GM23338 (cell line): ENCODE results near the gene OR6V1. TPM values are rescaled to one million over a fixed set of nuclear protein-coding genes. Genes with fewer than 3 reads are reported as not detected.

Experiments used
- ATAC-seq: fragments of 200-7000 bp; cut with Tn5 transposase; 3 replicates; pipeline ENCODE4 v1.9.1; 2020
- DNase-seq: peaks from one replicate; pipeline ENCODE4 v3.0.0-alpha.2; 2015; ENCODE audit warnings: low spot score
- H2AFZ ChIP-seq: fragments of 200-600 bp; sonication (generic); 2 replicates; pipeline ENCODE4 v1.8.0; 2016; ENCODE audit warnings: antibody characterized with exemption, mild to moderate bottlenecking, moderate library complexity
- H3F3A ChIP-seq: fragments of 200-600 bp; sonication (generic); replicated peaks from 2 replicates; pipeline ENCODE4 v1.8.0; 2017; ENCODE audit warnings: antibody characterized with exemption, mixed run types, low read depth
- H3K27ac ChIP-seq: fragments of 200-600 bp; sonication (generic); 2 replicates; pipeline ENCODE4 v1.6.1; 2016; ENCODE audit warnings: low read depth
- H3K27me3 ChIP-seq: fragments of 200-600 bp; sonication (generic); 2 replicates; pipeline ENCODE4 v1.8.0; 2016; ENCODE audit warnings: mild to moderate bottlenecking, mixed run types, moderate library complexity; ENCODE audit not compliant: insufficient read depth
- H3K36me3 ChIP-seq: fragments of 200-600 bp; sonication (generic); 2 replicates; pipeline ENCODE4 v1.8.0; 2016; ENCODE audit warnings: mild to moderate bottlenecking; ENCODE audit not compliant: insufficient read depth
- H3K4me1 ChIP-seq: fragments of 200-600 bp; sonication (generic); 2 replicates; pipeline ENCODE4 v1.8.0; 2016; ENCODE audit warnings: mild to moderate bottlenecking, moderate library complexity; ENCODE audit not compliant: insufficient read depth
- H3K4me2 ChIP-seq: fragments of 200-600 bp; sonication (generic); 2 replicates; pipeline ENCODE4 v1.7.1; 2017; ENCODE audit warnings: mixed run types
- H3K4me3 ChIP-seq: fragments of 200-600 bp; sonication (generic); 2 replicates; pipeline ENCODE4 v1.6.1; 2016; ENCODE audit warnings: mixed run types
- H3K79me2 ChIP-seq: fragments of 200-600 bp; sonication (generic); replicated peaks from 2 replicates; pipeline ENCODE4 v1.8.0; 2017; ENCODE audit warnings: mild to moderate bottlenecking; ENCODE audit not compliant: insufficient read depth
- H3K9me2 ChIP-seq: fragments of 200-600 bp; sonication (generic); 2 replicates; pipeline ENCODE4 v1.8.0; 2017; ENCODE audit not compliant: insufficient read depth
- H4K20me1 ChIP-seq: fragments of 200-600 bp; sonication (generic); replicated peaks from 2 replicates; pipeline ENCODE4 v1.8.0; 2017; ENCODE audit warnings: mild to moderate bottlenecking; ENCODE audit not compliant: insufficient read depth
- H3K27ac Mint-ChIP-seq: 2 replicates; pipeline ENCODE4 v1.8.0; 2020; ENCODE audit warnings: inconsistent platforms, mild to moderate bottlenecking, moderate library complexity, mixed read lengths
- H3K27me3 Mint-ChIP-seq: 3 replicates; pipeline ENCODE4 v1.8.0; 2022; ENCODE audit warnings: low read depth, mild to moderate bottlenecking, moderate library complexity, mixed read lengths, inconsistent platforms; ENCODE audit not compliant: insufficient read depth, poor library complexity
- H3K36me3 Mint-ChIP-seq: 3 replicates; pipeline ENCODE4 v1.8.0; 2021; ENCODE audit warnings: low read depth, mild to moderate bottlenecking, inconsistent platforms, moderate library complexity, mixed read lengths
- H3K4me1 Mint-ChIP-seq: 3 replicates; pipeline ENCODE4 v1.8.0; 2020; ENCODE audit warnings: mild to moderate bottlenecking, inconsistent platforms, mixed read lengths
- H3K4me3 Mint-ChIP-seq: 3 replicates; pipeline ENCODE4 v1.8.0; 2021; ENCODE audit warnings: moderate library complexity, mild to moderate bottlenecking, inconsistent platforms, mixed read lengths
- H3K9me3 Mint-ChIP-seq: 3 replicates; pipeline ENCODE4 v1.8.0; 2020; ENCODE audit warnings: moderate library complexity, mild to moderate bottlenecking, inconsistent platforms, mixed read lengths
- CREB1 ChIP-seq: fragments of 250-450 bp; sonication (Bioruptor Pico); IDR thresholded peaks from 2 replicates; pipeline ENCODE4 v1.5.0; 2020; ENCODE audit warnings: low read depth, mild to moderate bottlenecking, moderate library complexity
- EZH2 ChIP-seq: fragments of 200-600 bp; sonication (generic); IDR thresholded peaks from one replicate; pipeline ENCODE4 v1.8.0; 2017; ENCODE audit warnings: antibody characterized with exemption, mild to moderate bottlenecking, low read depth; ENCODE audit not compliant: unreplicated experiment
- JUNB ChIP-seq: IDR thresholded peaks from one replicate; pipeline ENCODE4 v1.6.1; 2016; ENCODE audit warnings: antibody characterized with exemption; ENCODE audit not compliant: unreplicated experiment
- POLR2AphosphoS5 ChIP-seq: IDR thresholded peaks from 2 replicates; pipeline ENCODE4 v1.6.1; 2016; ENCODE audit warnings: antibody characterized with exemption, low read depth
- ZNF331 ChIP-seq: fragments of 250-450 bp; sonication (Bioruptor Pico); IDR thresholded peaks from 2 replicates; pipeline ENCODE4 v1.5.0; 2020; ENCODE audit warnings: low read depth, mild to moderate bottlenecking, moderate library complexity
- polyA plus RNA-seq: library from polyadenylated mRNA; unstranded; fragments of >200 nt; fragmentation: Nextera tagmentation; extraction: Ambion mirVana; gene quantifications from 2 replicates; pipeline ENCODE4 v1.2.1, GENCODE V29; 2016
- total RNA-seq: library from RNA; depleted of rRNA; stranded (reverse); fragments of >200 nt; shearing (Covaris generic); gene quantifications from 2 replicates; pipeline ENCODE4 v1.2.3, GENCODE V29; 2014
- TF ChIP-seq, protein P1 (sequence below): fragments of 250-450 bp; sonication (Bioruptor Pico); IDR thresholded peaks from 2 replicates; pipeline ENCODE4 v1.5.0; 2020; ENCODE audit warnings: mild to moderate bottlenecking, moderate library complexity
- TF ChIP-seq, protein P2 (sequence below), 2 experiments: fragments of 200-600 bp in 1 of 2; sonication (generic) in 1 of 2; conservative IDR thresholded peaks; 2 replicates each; pipeline versions ENCODE4 v1.5.1 to v1.6.1; 2016 to 2017; ENCODE audit warnings: antibody characterized with exemption in 2 of 2, low read depth in 2 of 2, mild to moderate bottlenecking in 2 of 2, moderate library complexity in 1 of 2

The OR6V1 gene
- total and polyA plus RNA-seq, 2 experiments from 2014 or later = not detected

GRCh38 chr7:143025371-143025770 lies 26.8 kb upstream of the OR6V1 start:
- no peak overlapping the region for H3K4me3 ChIP-seq
- H2AFZ ChIP-seq = no peak overlapping the region
- no peaks in the 10 kb centered on the region for H3K4me1 Mint-ChIP-seq
- TF ChIP-seq, protein P1, sequence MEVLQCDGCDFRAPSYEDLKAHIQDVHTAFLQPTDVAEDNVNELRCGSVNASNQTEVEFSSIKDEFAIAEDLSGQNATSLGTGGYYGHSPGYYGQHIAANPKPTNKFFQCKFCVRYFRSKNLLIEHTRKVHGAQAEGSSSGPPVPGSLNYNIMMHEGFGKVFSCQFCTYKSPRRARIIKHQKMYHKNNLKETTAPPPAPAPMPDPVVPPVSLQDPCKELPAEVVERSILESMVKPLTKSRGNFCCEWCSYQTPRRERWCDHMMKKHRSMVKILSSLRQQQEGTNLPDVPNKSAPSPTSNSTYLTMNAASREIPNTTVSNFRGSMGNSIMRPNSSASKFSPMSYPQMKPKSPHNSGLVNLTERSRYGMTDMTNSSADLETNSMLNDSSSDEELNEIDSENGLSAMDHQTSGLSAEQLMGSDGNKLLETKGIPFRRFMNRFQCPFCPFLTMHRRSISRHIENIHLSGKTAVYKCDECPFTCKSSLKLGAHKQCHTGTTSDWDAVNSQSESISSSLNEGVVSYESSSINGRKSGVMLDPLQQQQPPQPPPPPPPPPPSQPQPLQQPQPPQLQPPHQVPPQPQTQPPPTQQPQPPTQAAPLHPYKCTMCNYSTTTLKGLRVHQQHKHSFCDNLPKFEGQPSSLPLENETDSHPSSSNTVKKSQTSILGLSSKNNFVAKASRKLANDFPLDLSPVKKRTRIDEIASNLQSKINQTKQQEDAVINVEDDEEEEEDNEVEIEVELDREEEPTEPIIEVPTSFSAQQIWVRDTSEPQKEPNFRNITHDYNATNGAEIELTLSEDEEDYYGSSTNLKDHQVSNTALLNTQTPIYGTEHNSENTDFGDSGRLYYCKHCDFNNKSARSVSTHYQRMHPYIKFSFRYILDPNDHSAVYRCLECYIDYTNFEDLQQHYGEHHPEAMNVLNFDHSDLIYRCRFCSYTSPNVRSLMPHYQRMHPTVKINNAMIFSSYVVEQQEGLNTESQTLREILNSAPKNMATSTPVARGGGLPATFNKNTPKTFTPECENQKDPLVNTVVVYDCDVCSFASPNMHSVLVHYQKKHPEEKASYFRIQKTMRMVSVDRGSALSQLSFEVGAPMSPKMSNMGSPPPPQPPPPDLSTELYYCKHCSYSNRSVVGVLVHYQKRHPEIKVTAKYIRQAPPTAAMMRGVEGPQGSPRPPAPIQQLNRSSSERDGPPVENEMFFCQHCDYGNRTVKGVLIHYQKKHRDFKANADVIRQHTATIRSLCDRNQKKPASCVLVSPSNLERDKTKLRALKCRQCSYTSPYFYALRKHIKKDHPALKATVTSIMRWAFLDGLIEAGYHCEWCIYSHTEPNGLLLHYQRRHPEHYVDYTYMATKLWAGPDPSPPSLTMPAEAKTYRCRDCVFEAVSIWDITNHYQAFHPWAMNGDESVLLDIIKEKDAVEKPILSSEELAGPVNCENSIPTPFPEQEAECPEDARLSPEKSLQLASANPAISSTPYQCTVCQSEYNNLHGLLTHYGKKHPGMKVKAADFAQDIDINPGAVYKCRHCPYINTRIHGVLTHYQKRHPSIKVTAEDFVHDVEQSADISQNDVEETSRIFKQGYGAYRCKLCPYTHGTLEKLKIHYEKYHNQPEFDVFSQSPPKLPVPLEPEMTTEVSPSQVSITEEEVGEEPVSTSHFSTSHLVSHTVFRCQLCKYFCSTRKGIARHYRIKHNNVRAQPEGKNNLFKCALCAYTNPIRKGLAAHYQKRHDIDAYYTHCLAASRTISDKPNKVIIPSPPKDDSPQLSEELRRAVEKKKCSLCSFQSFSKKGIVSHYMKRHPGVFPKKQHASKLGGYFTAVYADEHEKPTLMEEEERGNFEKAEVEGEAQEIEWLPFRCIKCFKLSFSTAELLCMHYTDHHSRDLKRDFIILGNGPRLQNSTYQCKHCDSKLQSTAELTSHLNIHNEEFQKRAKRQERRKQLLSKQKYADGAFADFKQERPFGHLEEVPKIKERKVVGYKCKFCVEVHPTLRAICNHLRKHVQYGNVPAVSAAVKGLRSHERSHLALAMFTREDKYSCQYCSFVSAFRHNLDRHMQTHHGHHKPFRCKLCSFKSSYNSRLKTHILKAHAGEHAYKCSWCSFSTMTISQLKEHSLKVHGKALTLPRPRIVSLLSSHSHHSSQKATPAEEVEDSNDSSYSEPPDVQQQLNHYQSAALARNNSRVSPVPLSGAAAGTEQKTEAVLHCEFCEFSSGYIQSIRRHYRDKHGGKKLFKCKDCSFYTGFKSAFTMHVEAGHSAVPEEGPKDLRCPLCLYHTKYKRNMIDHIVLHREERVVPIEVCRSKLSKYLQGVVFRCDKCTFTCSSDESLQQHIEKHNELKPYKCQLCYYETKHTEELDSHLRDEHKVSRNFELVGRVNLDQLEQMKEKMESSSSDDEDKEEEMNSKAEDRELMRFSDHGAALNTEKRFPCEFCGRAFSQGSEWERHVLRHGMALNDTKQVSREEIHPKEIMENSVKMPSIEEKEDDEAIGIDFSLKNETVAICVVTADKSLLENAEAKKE (CRISPR knock-in tag) = no peak
- no peak for TF ChIP-seq EZH2
- no peak for TF ChIP-seq JUNB
- no peak for TF ChIP-seq POLR2AphosphoS5
- TF ChIP-seq ZNF331 (CRISPR knock-in tag) = no peak
- TF ChIP-seq, protein P2, sequence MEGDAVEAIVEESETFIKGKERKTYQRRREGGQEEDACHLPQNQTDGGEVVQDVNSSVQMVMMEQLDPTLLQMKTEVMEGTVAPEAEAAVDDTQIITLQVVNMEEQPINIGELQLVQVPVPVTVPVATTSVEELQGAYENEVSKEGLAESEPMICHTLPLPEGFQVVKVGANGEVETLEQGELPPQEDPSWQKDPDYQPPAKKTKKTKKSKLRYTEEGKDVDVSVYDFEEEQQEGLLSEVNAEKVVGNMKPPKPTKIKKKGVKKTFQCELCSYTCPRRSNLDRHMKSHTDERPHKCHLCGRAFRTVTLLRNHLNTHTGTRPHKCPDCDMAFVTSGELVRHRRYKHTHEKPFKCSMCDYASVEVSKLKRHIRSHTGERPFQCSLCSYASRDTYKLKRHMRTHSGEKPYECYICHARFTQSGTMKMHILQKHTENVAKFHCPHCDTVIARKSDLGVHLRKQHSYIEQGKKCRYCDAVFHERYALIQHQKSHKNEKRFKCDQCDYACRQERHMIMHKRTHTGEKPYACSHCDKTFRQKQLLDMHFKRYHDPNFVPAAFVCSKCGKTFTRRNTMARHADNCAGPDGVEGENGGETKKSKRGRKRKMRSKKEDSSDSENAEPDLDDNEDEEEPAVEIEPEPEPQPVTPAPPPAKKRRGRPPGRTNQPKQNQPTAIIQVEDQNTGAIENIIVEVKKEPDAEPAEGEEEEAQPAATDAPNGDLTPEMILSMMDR (conservative IDR thresholded peaks at IDR 0.05; ENCODE audit: low read depth in 2 of 2) = no peak
- no peak for TF ChIP-seq CREB1 (CRISPR knock-in tag)
- no peaks in the 10 kb centered on the region for H3K27me3 Mint-ChIP-seq
- no peaks in the 10 kb centered on the region for H4K20me1 ChIP-seq
- H3K27ac ChIP-seq = no peak overlapping the region
- H3F3A ChIP-seq = no peaks in the 10 kb centered on the region
- no peaks in the 10 kb centered on the region for H3K4me1 ChIP-seq
- H3K9me3 Mint-ChIP-seq = no peaks in the 10 kb centered on the region; the same call in 2 of the 3 replicates
- no peaks in the 10 kb centered on the region for H3K9me2 ChIP-seq
- H3K36me3 Mint-ChIP-seq = no peaks in the 10 kb centered on the region
- H3K79me2 ChIP-seq = no peaks in the 10 kb centered on the region
- no peaks in the 10 kb centered on the region for H3K36me3 ChIP-seq
- H3K4me3 Mint-ChIP-seq = no peak overlapping the region
- DNase-seq (no peak), ATAC-seq (no peak)
- H3K27me3 ChIP-seq = no peaks in the 10 kb centered on the region
- H3K4me2 ChIP-seq = no peak overlapping the region
- no peak overlapping the region for H3K27ac Mint-ChIP-seq
